CD4-positive, CD25-positive, alpha-beta regulatory T cell (primary cell): ENCODE results near the gene TRIO. TPM values are rescaled to one million over a fixed set of nuclear protein-coding genes. Genes with fewer than 3 reads are reported as not detected.

Experiments used
- ATAC-seq, 2 donors: fragments of 150-1000 bp; cut with Tn5 transposase; one replicate each; pipeline ENCODE4 v1.10.0; 2021; ENCODE audit warnings: low read depth in 2 of 2, moderate number of reproducible peaks in 2 of 2, moderate library complexity in 1 of 2
- DNase-seq, 3 donors: peaks; one replicate each; pipeline versions ENCODE4 v3.0.0 to v3.0.0-alpha.2; 2012 to 2022; ENCODE audit warnings: mixed read lengths in 1 of 3
- H3K27ac ChIP-seq: one replicate; pipeline ENCODE4 v1.7.0; 2013; ENCODE audit warnings: mild to moderate bottlenecking, low read length; ENCODE audit not compliant: insufficient read depth, poor library complexity, severe bottlenecking
- H3K27me3 ChIP-seq: one replicate; pipeline ENCODE4 v1.7.0; 2013; ENCODE audit warnings: low read length; ENCODE audit not compliant: control insufficient read depth, insufficient read depth
- H3K36me3 ChIP-seq: one replicate; pipeline ENCODE4 v1.7.0; 2013; ENCODE audit warnings: mild to moderate bottlenecking, low read length, moderate library complexity; ENCODE audit not compliant: control insufficient read depth, insufficient read depth
- H3K4me1 ChIP-seq: 2 replicates; pipeline ENCODE4 v1.7.0; 2013; ENCODE audit warnings: mild to moderate bottlenecking, low read length; ENCODE audit not compliant: insufficient read depth, control insufficient read depth, poor library complexity, severe bottlenecking
- H3K4me3 ChIP-seq: one replicate; pipeline ENCODE4 v1.7.0; 2013; ENCODE audit warnings: low read depth, mild to moderate bottlenecking, low read length, moderate library complexity
- H3K9me3 ChIP-seq, 2 experiments: 1 replicate in 1 of 2; 2 replicates in 1 of 2; pipeline ENCODE4 v1.7.0; 2013; ENCODE audit warnings: low read length in 2 of 2, mild to moderate bottlenecking in 1 of 2, moderate library complexity in 1 of 2; ENCODE audit not compliant: control insufficient read depth in 2 of 2
- H3K27ac Mint-ChIP-seq, 3 donors: one replicate each; pipeline ENCODE4 v1.8.0; 2020 to 2022; ENCODE audit warnings: mild to moderate bottlenecking in 3 of 3, mixed read lengths in 3 of 3, moderate library complexity in 2 of 3
- H3K27me3 Mint-ChIP-seq: one replicate; pipeline ENCODE4 v1.8.0; 2022; ENCODE audit warnings: mild to moderate bottlenecking, mixed read lengths
- H3K36me3 Mint-ChIP-seq: one replicate; pipeline ENCODE4 v1.8.0; 2020; ENCODE audit warnings: mixed read lengths
- H3K4me1 Mint-ChIP-seq, 4 donors: one replicate each; pipeline ENCODE4 v1.8.0; 2020 to 2022; ENCODE audit warnings: mixed read lengths in 4 of 4, mild to moderate bottlenecking in 1 of 4
- H3K4me3 Mint-ChIP-seq, 4 donors: one replicate each; pipeline ENCODE4 v1.8.0; 2020 to 2022; ENCODE audit warnings: mild to moderate bottlenecking in 4 of 4, mixed read lengths in 4 of 4, moderate library complexity in 3 of 4
- H3K9me3 Mint-ChIP-seq, 7 donors: one replicate each; pipeline ENCODE4 v1.8.0; 2020 to 2022; ENCODE audit warnings: mixed read lengths in 7 of 7, mild to moderate bottlenecking in 3 of 7, moderate library complexity in 2 of 7
- polyA plus RNA-seq, 4 donors: library from polyadenylated mRNA; unstranded; fragments of 300-500 nt; fragmentation: Illumina TruSeq; gene quantifications; one replicate each; pipeline ENCODE4 v1.2.3, GENCODE V29; 2021
- total RNA-seq: library from RNA; stranded (reverse); gene quantifications from one replicate; pipeline ENCODE4 v1.2.3, GENCODE V29; 2022

TRIO gene
- total and polyA plus RNA-seq, 5 donors from 2014 or later, result 1.2 to 7.6 (median 1.8) TPM

DNA sequence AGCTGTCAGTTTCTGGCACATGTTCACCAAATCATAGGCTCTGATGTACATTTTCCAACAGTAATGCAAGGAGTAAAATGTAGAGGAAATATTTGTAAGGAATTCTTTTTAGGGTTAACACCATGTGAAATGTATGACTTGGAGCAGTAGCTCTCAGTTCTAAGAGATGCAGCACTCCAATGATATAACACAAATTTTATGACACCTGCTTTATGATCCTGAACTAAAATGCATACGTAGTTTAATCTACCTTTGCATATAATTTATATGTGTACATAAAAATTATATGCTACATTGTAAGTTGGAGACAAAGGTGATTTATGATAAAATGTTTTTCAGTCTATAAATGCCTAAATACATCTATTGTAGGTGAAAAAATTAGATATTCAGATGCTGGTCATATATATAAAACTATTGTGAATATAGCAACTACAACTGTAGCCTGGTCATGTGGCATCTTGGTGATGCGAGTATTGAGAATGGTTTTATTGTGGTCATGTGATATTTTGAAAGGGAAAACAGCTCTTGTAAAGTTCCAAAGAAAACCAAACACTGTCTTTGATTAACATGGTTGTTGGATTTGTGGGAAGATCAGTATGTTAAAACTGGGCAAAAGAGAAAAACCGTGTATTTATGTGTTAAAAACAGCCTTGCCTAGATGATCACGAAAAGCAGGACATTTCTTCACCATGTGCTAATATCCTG, 171.0 kb downstream of the TRIO start:
- no peak for DNase-seq
- Mint-ChIP-seq H3K4me3 (no peak overlapping the region), H3K36me3 (peaks cover 3% of the 10 kb centered on the region), H3K27ac (no peak overlapping the region), H3K4me1 (no peaks in the 10 kb centered on the region), H3K27me3 (peaks cover 4% of the 10 kb centered on the region), H3K9me3 (no peaks in the 10 kb centered on the region)
- Histone ChIP-seq H3K9me3 (no peaks in the 10 kb centered on the region), H3K36me3 (no peaks in the 10 kb centered on the region), H3K4me3 (no peak overlapping the region), H3K4me1 (no peaks in the 10 kb centered on the region), H3K27me3 (peaks cover 2% of the 10 kb centered on the region), H3K27ac (no peak overlapping the region)
- no peak for ATAC-seq

DNA sequence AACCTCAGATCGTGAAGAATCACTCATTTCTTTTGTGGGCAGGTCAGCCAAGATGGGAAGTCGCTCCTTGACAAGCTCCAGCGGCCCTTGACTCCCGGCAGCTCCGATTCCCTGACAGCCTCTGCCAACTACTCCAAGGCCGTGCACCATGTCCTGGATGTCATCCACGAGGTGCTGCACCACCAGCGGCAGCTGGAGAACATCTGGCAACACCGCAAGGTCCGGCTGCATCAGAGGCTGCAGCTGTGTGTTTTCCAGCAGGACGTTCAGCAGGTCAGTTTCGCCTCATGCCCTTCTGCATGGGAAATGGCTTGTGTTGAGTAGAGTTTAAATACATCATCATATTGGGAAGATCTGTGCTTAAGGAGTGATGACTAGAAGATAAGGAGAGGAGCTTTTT, 173.3 kb downstream of the TRIO start:
- no peaks in the 10 kb centered on the region for H3K4me1 Mint-ChIP-seq
- no peaks in the 10 kb centered on the region for H3K9me3 ChIP-seq
- H3K36me3 Mint-ChIP-seq, result no peaks in the 10 kb centered on the region
- H3K4me3 ChIP-seq, result no peak overlapping the region
- DNase-seq (no peak), ATAC-seq (no peak)
- peaks cover 2% of the 10 kb centered on the region for H3K27me3 ChIP-seq
- peaks cover 4% of the 10 kb centered on the region for H3K27me3 Mint-ChIP-seq
- no peak overlapping the region for H3K27ac ChIP-seq
- no peaks in the 10 kb centered on the region for H3K36me3 ChIP-seq
- H3K4me3 Mint-ChIP-seq, result no peak overlapping the region
- H3K9me3 Mint-ChIP-seq, result peaks cover 0 to 2% (median 0%) of the 10 kb centered on the region in 7 donors
- no peak overlapping the region for H3K27ac Mint-ChIP-seq
- H3K4me1 ChIP-seq, result no peaks in the 10 kb centered on the region

DNA sequence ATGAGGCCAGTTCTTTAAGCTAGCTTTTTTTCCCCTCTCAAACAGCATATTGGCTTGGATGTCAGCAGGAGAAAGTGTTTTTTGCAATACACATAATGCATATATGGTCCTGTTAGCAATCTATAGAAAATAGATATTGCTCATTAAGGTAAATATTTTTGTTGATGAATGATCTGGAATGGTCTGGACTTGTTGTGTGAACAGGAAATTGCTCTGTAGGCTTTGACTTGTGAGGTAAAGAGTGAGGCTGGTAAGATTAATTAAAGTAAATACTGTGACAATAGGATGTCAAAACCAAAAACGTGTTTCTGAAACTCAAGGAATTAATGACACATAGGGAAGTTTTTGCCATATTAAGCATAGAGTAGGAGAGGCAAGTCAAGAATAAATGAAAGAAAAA, 176.0 kb downstream of the TRIO start:
- DNase-seq (no peak), ATAC-seq (no peak)
- H3K4me3 ChIP-seq, result no peak overlapping the region
- Mint-ChIP-seq H3K4me1 (no peaks in the 10 kb centered on the region), H3K4me3 (no peak overlapping the region), H3K27ac (no peak overlapping the region), H3K9me3 (peaks cover 0 to 4% (median 2%) of the 10 kb centered on the region in 7 donors), H3K36me3 (peaks cover 3% of the 10 kb centered on the region), H3K27me3 (peaks cover 6% of the 10 kb centered on the region)
- peaks cover 2% of the 10 kb centered on the region for H3K27me3 ChIP-seq
- no peak overlapping the region for H3K27ac ChIP-seq
- no peaks in the 10 kb centered on the region for H3K9me3 ChIP-seq
- H3K4me1 ChIP-seq, result no peaks in the 10 kb centered on the region
- no peaks in the 10 kb centered on the region for H3K36me3 ChIP-seq

DNA sequence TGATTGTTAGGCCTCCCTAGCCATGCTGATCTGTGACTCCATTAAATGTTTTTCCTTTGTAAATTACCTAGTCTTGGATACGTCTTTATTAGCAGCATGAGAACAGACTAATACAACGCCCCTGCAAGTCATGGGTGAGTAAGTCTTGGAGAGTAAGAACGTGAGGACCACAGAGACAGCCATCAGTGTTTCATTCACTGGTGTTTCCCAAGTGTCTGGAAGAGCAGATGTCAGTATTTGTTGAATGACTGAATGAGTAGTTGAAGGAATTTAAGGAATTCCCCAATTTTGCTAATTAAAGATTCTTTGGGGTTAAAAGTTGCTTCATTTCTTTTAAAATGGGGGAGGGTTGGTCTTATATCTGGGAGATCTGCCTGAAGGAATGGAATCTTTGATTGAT, 178.8 kb downstream of the TRIO start:
- no peak for ATAC-seq
- H3K4me1 ChIP-seq, result no peaks in the 10 kb centered on the region
- Mint-ChIP-seq H3K4me1 (peaks cover 0 to 5% (median 0%) of the 10 kb centered on the region in 4 donors), H3K27ac (no peak overlapping the region), H3K27me3 (peaks cover 6% of the 10 kb centered on the region), H3K4me3 (no peak overlapping the region), H3K9me3 (peaks cover 0 to 4% (median 2%) of the 10 kb centered on the region in 7 donors), H3K36me3 (peaks cover 3% of the 10 kb centered on the region)
- no peak overlapping the region for H3K27ac ChIP-seq
- H3K9me3 ChIP-seq, result no peaks in the 10 kb centered on the region
- H3K36me3 ChIP-seq, result no peaks in the 10 kb centered on the region
- H3K27me3 ChIP-seq, result peaks cover 2% of the 10 kb centered on the region
- H3K4me3 ChIP-seq, result no peak overlapping the region
- DNase-seq, result no peak

DNA sequence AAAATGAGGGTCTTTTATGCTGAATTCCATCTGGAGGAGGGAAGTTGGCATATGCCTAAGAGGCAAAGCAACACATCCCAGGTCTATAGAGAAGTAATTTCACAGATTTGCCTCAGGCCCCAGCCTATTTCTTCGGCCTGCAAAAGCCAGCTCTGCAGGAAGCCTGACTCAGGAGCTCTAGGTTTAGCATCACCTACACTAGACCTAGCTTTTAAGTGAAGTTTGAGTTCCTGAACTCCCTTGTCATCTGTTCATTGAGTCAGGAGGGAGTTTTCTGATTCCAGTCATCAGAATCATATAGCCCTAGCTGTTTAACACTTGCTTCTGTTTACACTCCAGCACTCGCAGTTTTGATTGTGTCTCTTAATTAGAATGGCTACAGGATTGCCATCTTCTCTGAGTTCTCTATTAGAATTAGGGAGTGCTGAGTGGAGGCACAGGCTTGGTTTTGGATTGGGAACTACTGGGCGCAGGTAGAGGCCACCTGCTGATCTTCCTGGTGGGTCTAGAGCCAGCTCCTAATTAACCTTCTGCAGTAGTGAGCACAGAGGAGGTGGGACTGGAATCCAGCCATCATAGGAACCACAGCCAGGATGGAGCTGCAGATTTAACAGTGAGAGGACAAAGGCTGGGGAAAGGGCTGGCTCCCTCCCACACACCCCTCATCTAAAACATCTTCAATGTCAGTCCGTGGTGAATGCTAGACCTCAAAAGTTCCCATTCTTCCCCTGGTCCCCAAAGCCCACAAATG, 179.5 kb downstream of the TRIO start:
- Histone ChIP-seq H3K9me3 (no peaks in the 10 kb centered on the region), H3K4me3 (no peak overlapping the region), H3K27me3 (peaks cover 2% of the 10 kb centered on the region), H3K36me3 (no peaks in the 10 kb centered on the region), H3K4me1 (no peaks in the 10 kb centered on the region), H3K27ac (no peak overlapping the region)
- Mint-ChIP-seq H3K27me3 (peaks cover 6% of the 10 kb centered on the region), H3K4me3 (no peak overlapping the region), H3K27ac (no peak overlapping the region), H3K4me1 (peaks cover 0 to 5% (median 0%) of the 10 kb centered on the region in 4 donors), H3K9me3 (peaks cover 0 to 4% (median 2%) of the 10 kb centered on the region in 7 donors), H3K36me3 (peaks cover 3% of the 10 kb centered on the region)
- ATAC-seq (no peak), DNase-seq (no peak)

DNA sequence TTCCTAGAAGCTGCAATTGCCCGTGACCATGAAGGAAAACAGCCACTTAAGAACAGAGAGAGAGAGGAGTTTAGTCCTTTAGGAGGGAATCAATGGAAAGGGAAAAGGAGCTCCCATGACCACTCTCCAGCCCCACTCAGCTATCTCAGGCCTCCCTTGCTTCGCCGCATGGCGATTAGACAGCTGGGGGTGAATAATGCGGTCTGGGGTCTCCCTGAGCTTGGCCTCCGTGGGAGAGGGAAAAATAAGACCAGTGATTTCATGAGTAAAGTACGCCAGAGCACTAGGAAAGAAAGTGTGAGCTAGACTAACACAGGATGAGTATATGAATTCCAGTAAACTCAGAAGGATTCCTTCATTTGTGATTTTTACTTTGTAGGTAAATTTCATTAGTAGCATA, 180.3 kb downstream of the TRIO start:
- Histone ChIP-seq H3K36me3 (no peaks in the 10 kb centered on the region), H3K4me3 (no peak overlapping the region), H3K9me3 (no peaks in the 10 kb centered on the region), H3K27ac (no peak overlapping the region), H3K27me3 (peaks cover 2% of the 10 kb centered on the region), H3K4me1 (no peaks in the 10 kb centered on the region)
- H3K9me3 Mint-ChIP-seq, result peaks cover 0 to 4% (median 2%) of the 10 kb centered on the region in 7 donors
- H3K27ac Mint-ChIP-seq, result no peak overlapping the region
- H3K4me1 Mint-ChIP-seq, result peaks cover 0 to 5% (median 0%) of the 10 kb centered on the region in 4 donors
- ATAC-seq (no peak), DNase-seq (no peak)
- H3K36me3 Mint-ChIP-seq, result peaks cover 3% of the 10 kb centered on the region
- H3K4me3 Mint-ChIP-seq, result no peak overlapping the region
- H3K27me3 Mint-ChIP-seq, result peaks cover 6% of the 10 kb centered on the region

DNA sequence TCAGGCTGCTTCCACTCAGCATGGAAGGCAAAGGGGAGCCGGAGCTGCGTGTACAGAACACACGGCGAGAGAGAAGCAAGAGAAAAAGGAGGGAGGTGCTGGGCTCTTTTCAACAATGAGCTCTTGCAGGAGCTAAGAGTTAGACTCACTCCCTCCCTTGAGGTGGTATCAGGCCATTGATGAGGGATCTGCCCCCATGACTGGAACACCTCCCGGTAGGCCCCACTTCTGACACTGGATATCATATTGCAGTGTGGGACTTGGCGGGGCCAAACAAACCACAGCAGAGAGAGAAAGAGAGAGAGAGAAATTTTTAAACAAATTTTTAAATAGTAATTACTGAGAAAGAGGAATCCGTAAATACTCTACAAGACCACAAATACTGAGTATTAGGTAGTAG, 182.2 kb downstream of the TRIO start:
- H3K27me3 Mint-ChIP-seq, result peaks cover 6% of the 10 kb centered on the region
- DNase-seq (no peak), ATAC-seq (no peak)
- peaks cover 0 to 5% (median under 1%) of the 10 kb centered on the region in 4 donors for H3K4me1 Mint-ChIP-seq
- peaks cover 3% of the 10 kb centered on the region for H3K36me3 Mint-ChIP-seq
- H3K9me3 Mint-ChIP-seq, result peaks cover 0 to 4% (median 2%) of the 10 kb centered on the region in 7 donors
- H3K4me3 Mint-ChIP-seq, result no peak overlapping the region
- Histone ChIP-seq H3K27ac (no peak overlapping the region), H3K36me3 (no peaks in the 10 kb centered on the region), H3K27me3 (peaks cover 2% of the 10 kb centered on the region), H3K4me3 (no peak overlapping the region), H3K4me1 (no peaks in the 10 kb centered on the region), H3K9me3 (no peaks in the 10 kb centered on the region)
- H3K27ac Mint-ChIP-seq, result no peak overlapping the region
